Measurements from ENCODE around the gene SND1.

Gene SND1

DNA sequence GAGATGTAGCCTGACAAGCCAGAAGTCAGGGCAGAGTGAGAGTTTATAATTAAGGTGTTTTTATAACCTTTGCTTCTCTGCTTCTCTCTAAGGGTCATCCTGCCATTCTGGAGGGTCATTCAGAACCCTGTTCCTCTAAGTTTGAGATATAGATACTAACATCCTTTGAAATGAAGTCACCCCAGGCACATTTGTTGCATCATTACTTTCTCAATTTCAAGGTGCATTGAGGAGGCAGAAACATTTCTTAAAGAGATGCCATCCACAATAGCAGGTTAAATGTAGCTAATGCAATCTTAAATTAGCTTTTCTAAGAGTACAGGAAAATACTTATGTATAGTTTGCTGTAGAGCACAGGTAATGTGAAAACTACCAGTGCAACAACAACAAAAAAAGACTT lies 272.9 kb downstream of the SND1 start:
- TF ChIP-seq, protein P1, sequence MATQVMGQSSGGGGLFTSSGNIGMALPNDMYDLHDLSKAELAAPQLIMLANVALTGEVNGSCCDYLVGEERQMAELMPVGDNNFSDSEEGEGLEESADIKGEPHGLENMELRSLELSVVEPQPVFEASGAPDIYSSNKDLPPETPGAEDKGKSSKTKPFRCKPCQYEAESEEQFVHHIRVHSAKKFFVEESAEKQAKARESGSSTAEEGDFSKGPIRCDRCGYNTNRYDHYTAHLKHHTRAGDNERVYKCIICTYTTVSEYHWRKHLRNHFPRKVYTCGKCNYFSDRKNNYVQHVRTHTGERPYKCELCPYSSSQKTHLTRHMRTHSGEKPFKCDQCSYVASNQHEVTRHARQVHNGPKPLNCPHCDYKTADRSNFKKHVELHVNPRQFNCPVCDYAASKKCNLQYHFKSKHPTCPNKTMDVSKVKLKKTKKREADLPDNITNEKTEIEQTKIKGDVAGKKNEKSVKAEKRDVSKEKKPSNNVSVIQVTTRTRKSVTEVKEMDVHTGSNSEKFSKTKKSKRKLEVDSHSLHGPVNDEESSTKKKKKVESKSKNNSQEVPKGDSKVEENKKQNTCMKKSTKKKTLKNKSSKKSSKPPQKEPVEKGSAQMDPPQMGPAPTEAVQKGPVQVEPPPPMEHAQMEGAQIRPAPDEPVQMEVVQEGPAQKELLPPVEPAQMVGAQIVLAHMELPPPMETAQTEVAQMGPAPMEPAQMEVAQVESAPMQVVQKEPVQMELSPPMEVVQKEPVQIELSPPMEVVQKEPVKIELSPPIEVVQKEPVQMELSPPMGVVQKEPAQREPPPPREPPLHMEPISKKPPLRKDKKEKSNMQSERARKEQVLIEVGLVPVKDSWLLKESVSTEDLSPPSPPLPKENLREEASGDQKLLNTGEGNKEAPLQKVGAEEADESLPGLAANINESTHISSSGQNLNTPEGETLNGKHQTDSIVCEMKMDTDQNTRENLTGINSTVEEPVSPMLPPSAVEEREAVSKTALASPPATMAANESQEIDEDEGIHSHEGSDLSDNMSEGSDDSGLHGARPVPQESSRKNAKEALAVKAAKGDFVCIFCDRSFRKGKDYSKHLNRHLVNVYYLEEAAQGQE (IDR thresholded peaks at IDR 0.05; ENCODE audit: insufficient replicate concordance, low read depth): no peak
- TF ChIP-seq SPI1 (IDR thresholded peaks at IDR 0.05; ENCODE audit: borderline replicate concordance, low read depth): no peak
- TF ChIP-seq, protein P2, sequence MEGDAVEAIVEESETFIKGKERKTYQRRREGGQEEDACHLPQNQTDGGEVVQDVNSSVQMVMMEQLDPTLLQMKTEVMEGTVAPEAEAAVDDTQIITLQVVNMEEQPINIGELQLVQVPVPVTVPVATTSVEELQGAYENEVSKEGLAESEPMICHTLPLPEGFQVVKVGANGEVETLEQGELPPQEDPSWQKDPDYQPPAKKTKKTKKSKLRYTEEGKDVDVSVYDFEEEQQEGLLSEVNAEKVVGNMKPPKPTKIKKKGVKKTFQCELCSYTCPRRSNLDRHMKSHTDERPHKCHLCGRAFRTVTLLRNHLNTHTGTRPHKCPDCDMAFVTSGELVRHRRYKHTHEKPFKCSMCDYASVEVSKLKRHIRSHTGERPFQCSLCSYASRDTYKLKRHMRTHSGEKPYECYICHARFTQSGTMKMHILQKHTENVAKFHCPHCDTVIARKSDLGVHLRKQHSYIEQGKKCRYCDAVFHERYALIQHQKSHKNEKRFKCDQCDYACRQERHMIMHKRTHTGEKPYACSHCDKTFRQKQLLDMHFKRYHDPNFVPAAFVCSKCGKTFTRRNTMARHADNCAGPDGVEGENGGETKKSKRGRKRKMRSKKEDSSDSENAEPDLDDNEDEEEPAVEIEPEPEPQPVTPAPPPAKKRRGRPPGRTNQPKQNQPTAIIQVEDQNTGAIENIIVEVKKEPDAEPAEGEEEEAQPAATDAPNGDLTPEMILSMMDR (IDR thresholded peaks at IDR 0.05; ENCODE audit: insufficient read depth, low read length): no peak
- TF ChIP-seq GABPA (IDR thresholded peaks at IDR 0.05; ENCODE audit: low read depth): no peak
- H3K27ac ChIP-seq (replicated peaks): no peak overlapping the region
- no peak for DNase-seq (ENCODE audit: low read depth in 1 of 2, low spot score in 1 of 2)
- H3K4me3 ChIP-seq (replicated peaks; ENCODE audit: insufficient read depth, low read length): no peak overlapping the region
- H3K27me3 ChIP-seq (ENCODE audit: insufficient read depth, poor library complexity, severe bottlenecking): no peaks in the 10 kb centered on the region

DNA sequence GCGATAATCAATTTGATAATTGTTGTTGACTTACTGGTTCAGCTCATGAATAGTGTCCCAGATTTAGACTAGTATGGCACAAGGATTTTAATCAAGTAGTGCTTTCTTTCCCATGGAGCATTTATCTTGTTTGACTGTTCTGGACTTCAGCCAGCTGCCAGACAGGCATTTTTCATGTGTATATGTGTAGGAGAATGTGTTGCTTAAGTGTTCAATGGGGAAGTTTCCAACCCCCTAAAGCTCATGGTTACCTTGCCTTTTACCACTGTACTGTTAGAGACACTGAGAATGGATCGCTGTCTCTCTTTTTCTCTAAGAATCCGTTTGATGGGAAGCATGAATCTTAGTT lies 275.3 kb downstream of the SND1 start:
- Histone ChIP-seq H3K27me3 (ENCODE audit: insufficient read depth, poor library complexity, severe bottlenecking) (no peaks in the 10 kb centered on the region), H3K27ac (replicated peaks) (no peak overlapping the region), H3K4me3 (replicated peaks; ENCODE audit: insufficient read depth, low read length) (no peak overlapping the region)
- DNase-seq (ENCODE audit: low read depth in 1 of 2, low spot score in 1 of 2): peak in 1 of 2 experiments; percentile 42
- no peak for TF ChIP-seq GABPA (IDR thresholded peaks at IDR 0.05; ENCODE audit: low read depth)
- TF ChIP-seq SPI1 (IDR thresholded peaks at IDR 0.05; ENCODE audit: borderline replicate concordance, low read depth): no peak
- TF ChIP-seq, protein P1 (IDR thresholded peaks at IDR 0.05; ENCODE audit: insufficient replicate concordance, low read depth): no peak
- no peak for TF ChIP-seq POLR2AphosphoS5 (IDR thresholded peaks at IDR 0.05; ENCODE audit: low read depth)
- TF ChIP-seq, protein P2 (IDR thresholded peaks at IDR 0.05; ENCODE audit: insufficient read depth, low read length): no peak

DNA sequence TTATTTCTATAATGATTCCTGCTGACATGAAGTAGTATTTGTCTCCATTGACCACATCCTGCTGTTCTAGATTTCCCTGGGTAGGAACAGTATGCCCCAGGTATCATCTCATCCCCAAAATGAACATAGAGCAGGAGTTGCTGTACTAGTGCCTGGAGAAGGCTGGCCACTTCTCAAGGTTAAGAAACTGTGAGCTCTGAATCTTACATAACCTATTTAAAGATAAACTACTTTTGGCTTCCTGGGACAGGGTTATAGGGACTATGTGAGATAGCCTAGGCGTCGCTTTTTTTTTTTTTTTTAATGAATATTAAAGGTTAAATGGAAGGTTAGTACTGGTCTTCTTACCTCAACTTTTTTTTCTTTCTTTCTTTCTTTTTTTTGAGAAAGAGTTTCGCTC lies 276.2 kb downstream of the SND1 start:
- DNase-seq (ENCODE audit: low read depth in 1 of 2, low spot score in 1 of 2): no peak
- TF ChIP-seq POLR2AphosphoS5 (IDR thresholded peaks at IDR 0.05; ENCODE audit: low read depth) (no peak), SPI1 (IDR thresholded peaks at IDR 0.05; ENCODE audit: borderline replicate concordance, low read depth) (no peak), GABPA (IDR thresholded peaks at IDR 0.05; ENCODE audit: low read depth) (no peak)
- TF ChIP-seq, protein P2 (IDR thresholded peaks at IDR 0.05; ENCODE audit: insufficient read depth, low read length): no peak
- TF ChIP-seq, protein P1 (IDR thresholded peaks at IDR 0.05; ENCODE audit: insufficient replicate concordance, low read depth): no peak
- H3K4me3 ChIP-seq (replicated peaks; ENCODE audit: insufficient read depth, low read length): no peak overlapping the region
- H3K27me3 ChIP-seq (ENCODE audit: insufficient read depth, poor library complexity, severe bottlenecking): no peaks in the 10 kb centered on the region
- no peak overlapping the region for H3K27ac ChIP-seq (replicated peaks)

Measured in HL-60 (cell line).